ENCODE results near the gene SEC14L1. TPM values are rescaled to one million over a fixed set of nuclear protein-coding genes. Genes with fewer than 3 reads are reported as not detected.
"Not testable (repeated sequence)": the region's sequence is repeated elsewhere in the genome, so short reads cannot be mapped to it uniquely, and the experiment has no call there.

Gene SEC14L1
- total RNA-seq, 1 experiment from 2014 or later = 58.6 TPM

- H3K9me3 Mint-ChIP-seq = no peaks in the 10 kb centered on the region
- WGBS (ENCODE audit: extremely low coverage, insufficient read length, low lambda C conversion rate) = no CpG with 5 or more reads among the region's 25 CpGs
- no peak overlapping the region for H3K23ac ChIP-seq (ENCODE audit: insufficient read length, low read depth, low read length)
- no peak overlapping the region for H2BK15ac ChIP-seq (ENCODE audit: low read depth, low read length)
- no peak overlapping the region for H3K14ac ChIP-seq (ENCODE audit: insufficient read depth, low read length)
- H2BK5ac ChIP-seq (ENCODE audit: insufficient read length, low read length) = no peak overlapping the region
- peak; percentile 68 for DNase-seq
- H3K23me2 ChIP-seq (ENCODE audit: insufficient read length, low read depth, low read length, poor library complexity, severe bottlenecking) = no peaks in the 10 kb centered on the region
- no peak overlapping the region for H4K91ac ChIP-seq (ENCODE audit: insufficient read length, low read depth, low read length)
- H3K9me3 ChIP-seq (ENCODE audit: control insufficient read depth, low read depth, low read length) = no peaks in the 10 kb centered on the region
- H3K36me3 Mint-ChIP-seq (ENCODE audit: insufficient read depth in 1 of 3, low read depth in 3 of 3) = no peaks in the 10 kb centered on the region
- H2BK12ac ChIP-seq (ENCODE audit: insufficient read length, low read depth, low read length) = no peak overlapping the region
- H4K8ac ChIP-seq (replicated peaks; ENCODE audit: insufficient read length, low read depth, low read length) = no peak overlapping the region
- H3T11ph ChIP-seq (ENCODE audit: low read length) = no peak overlapping the region
- no peak overlapping the region for H3K4ac ChIP-seq (ENCODE audit: low read depth, low read length)
- no peak overlapping the region for H2BK20ac ChIP-seq (ENCODE audit: low read depth, low read length, poor library complexity, severe bottlenecking)
- H3K27ac Mint-ChIP-seq = no peak overlapping the region; a peak in 1 of 7 replicates
- no peak overlapping the region for H3K4me2 ChIP-seq (ENCODE audit: insufficient read depth, insufficient read length, low read length)
- H3K27me3 ChIP-seq (ENCODE audit: insufficient read depth, low read length) = no peaks in the 10 kb centered on the region
- H4K20me1 ChIP-seq (ENCODE audit: control insufficient read depth, insufficient read depth, insufficient read length) = no peaks in the 10 kb centered on the region
- no peak overlapping the region for H3K56ac ChIP-seq (ENCODE audit: insufficient read length, low read depth, low read length)
- peaks cover 4 to 11% of the 10 kb centered on the region in 2 experiments; a peak in 3 of 4 replicates for H3K4me1 Mint-ChIP-seq
- H3K4me3 Mint-ChIP-seq = no peak overlapping the region
- no peak overlapping the region for H3K18ac ChIP-seq (ENCODE audit: insufficient read length, low read depth, low read length)
- H2BK120ac ChIP-seq (ENCODE audit: low read depth, low read length, poor library complexity, severe bottlenecking) = no peak overlapping the region
- H2AK5ac ChIP-seq (ENCODE audit: insufficient read length, low read length) = no peak overlapping the region
- no peak overlapping the region for H3K27ac ChIP-seq (ENCODE audit: insufficient read length, low read depth, low read length)
- TF ChIP-seq CTCF (conservative IDR thresholded peaks at IDR 0.05) = no peak
- H3K4me1 ChIP-seq (ENCODE audit: insufficient read depth, low read length) = no peaks in the 10 kb centered on the region
- H3K27me3 Mint-ChIP-seq (ENCODE audit: low read depth) = peaks cover 6% of the 10 kb centered on the region
- no peak overlapping the region for H4K5ac ChIP-seq (ENCODE audit: insufficient read length, low read depth, low read length)
- H3K79me1 ChIP-seq (ENCODE audit: insufficient read depth, low read depth, low read length, poor library complexity, severe bottlenecking) = no peaks in the 10 kb centered on the region
- H3K9ac ChIP-seq (ENCODE audit: extremely low read depth, insufficient read length, low read length) = no peak overlapping the region
- H2AFZ ChIP-seq (ENCODE audit: low read length) = no peak overlapping the region
- no peaks in the 10 kb centered on the region for H3K79me2 ChIP-seq (ENCODE audit: insufficient read depth, low read length)
Measured at GRCh38 chr17:77254951-77255825, 114.4 kb downstream of the SEC14L1 start.

- not testable (repeated sequence) for H3K56ac ChIP-seq (ENCODE audit: insufficient read length, low read depth, low read length); H3K4ac ChIP-seq (ENCODE audit: low read depth, low read length); H2BK5ac ChIP-seq (ENCODE audit: insufficient read length, low read length); H3K27me3 ChIP-seq (ENCODE audit: insufficient read depth, low read length); H3K79me1 ChIP-seq (ENCODE audit: insufficient read depth, low read depth, low read length, poor library complexity, severe bottlenecking); H2AFZ ChIP-seq (ENCODE audit: low read length); H3K18ac ChIP-seq (ENCODE audit: insufficient read length, low read depth, low read length); H2BK15ac ChIP-seq (ENCODE audit: low read depth, low read length); H4K91ac ChIP-seq (ENCODE audit: insufficient read length, low read depth, low read length); H2BK120ac ChIP-seq (ENCODE audit: low read depth, low read length, poor library complexity, severe bottlenecking); H3K4me3 Mint-ChIP-seq; H3K4me1 ChIP-seq (ENCODE audit: insufficient read depth, low read length); H3K79me2 ChIP-seq (ENCODE audit: insufficient read depth, low read length); H3T11ph ChIP-seq (ENCODE audit: low read length); H3K14ac ChIP-seq (ENCODE audit: insufficient read depth, low read length); H3K9ac ChIP-seq (ENCODE audit: extremely low read depth, insufficient read length, low read length); H4K8ac ChIP-seq (replicated peaks; ENCODE audit: insufficient read length, low read depth, low read length); H2BK12ac ChIP-seq (ENCODE audit: insufficient read length, low read depth, low read length); H3K27ac ChIP-seq (ENCODE audit: insufficient read length, low read depth, low read length); H4K5ac ChIP-seq (ENCODE audit: insufficient read length, low read depth, low read length); H3K36me3 Mint-ChIP-seq (ENCODE audit: insufficient read depth in 1 of 3, low read depth in 3 of 3); H2BK20ac ChIP-seq (ENCODE audit: low read depth, low read length, poor library complexity, severe bottlenecking); H3K4me2 ChIP-seq (ENCODE audit: insufficient read depth, insufficient read length, low read length); DNase-seq; H3K9me3 Mint-ChIP-seq; H3K27ac Mint-ChIP-seq; H3K23me2 ChIP-seq (ENCODE audit: insufficient read length, low read depth, low read length, poor library complexity, severe bottlenecking); H3K23ac ChIP-seq (ENCODE audit: insufficient read length, low read depth, low read length); H3K27me3 Mint-ChIP-seq (ENCODE audit: low read depth); H2AK5ac ChIP-seq (ENCODE audit: insufficient read length, low read length); H4K20me1 ChIP-seq (ENCODE audit: control insufficient read depth, insufficient read depth, insufficient read length); H3K9me3 ChIP-seq (ENCODE audit: control insufficient read depth, low read depth, low read length)
- peaks cover 4 to 11% of the 10 kb centered on the region in 2 experiments; a peak in 3 of 4 replicates for H3K4me1 Mint-ChIP-seq
- WGBS (ENCODE audit: extremely low coverage, insufficient read length, low lambda C conversion rate) = no CpG with 5 or more reads among the region's 14 CpGs
Measured at GRCh38 chr17:77255970-77256369, 115.2 kb downstream of the SEC14L1 start.
